Measurements from ENCODE around the gene KANSL1. TPM values are rescaled to one million over a fixed set of nuclear protein-coding genes. Genes with fewer than 3 reads are reported as not detected.
"Not testable (repeated sequence)": the region's sequence is repeated elsewhere in the genome, so short reads cannot be mapped to it uniquely, and the experiment has no call there.

The KANSL1 gene
- total RNA-seq, 2 donors from 2014 or later: 86.5 to 102 TPM

- Histone ChIP-seq H3K4me1 (ENCODE audit: control insufficient read depth in 1 of 2, low read depth in 2 of 2) (peaks cover 38 to 51% of the 10 kb centered on the region in 2 donors), H3K36me3 (no peaks in the 10 kb centered on the region), H3K4me3 (peak overlapping the region; percentile 93), H3K9me3 (no peaks in the 10 kb centered on the region), H3K27ac (peak overlapping the region; percentile 96 to 97), H3K27me3 (replicated peaks; ENCODE audit: insufficient read depth) (no peaks in the 10 kb centered on the region)
- no peak for TF ChIP-seq CTCF (IDR thresholded peaks at IDR 0.05)
- no peak for ATAC-seq (ENCODE audit: insufficient number of reproducible peaks, low FRiP score, low read depth)
- DNase-seq (ENCODE audit: low spot score): no peak
These were observed 1.1 kb downstream of the KANSL1 start for GRCh38 chr17:46192189-46192438.

GRCh38 chr17:46191322-46192188, 1.7 kb downstream of the KANSL1 start:
- no peak for TF ChIP-seq CTCF (IDR thresholded peaks at IDR 0.05)
- ATAC-seq (ENCODE audit: insufficient number of reproducible peaks, low FRiP score, low read depth) (no peak), DNase-seq (ENCODE audit: low spot score) (no peak)
- Histone ChIP-seq H3K9me3 (no peaks in the 10 kb centered on the region), H3K4me3 (peak overlapping the region; percentile 93), H3K4me1 (ENCODE audit: control insufficient read depth in 1 of 2, low read depth in 2 of 2) (peaks cover 43 to 53% of the 10 kb centered on the region in 2 donors), H3K27me3 (replicated peaks; ENCODE audit: insufficient read depth) (no peaks in the 10 kb centered on the region), H3K36me3 (no peaks in the 10 kb centered on the region), H3K27ac (peak overlapping the region; percentile 96 to 97)

- Histone ChIP-seq H3K27me3 (replicated peaks; ENCODE audit: insufficient read depth) (no peaks in the 10 kb centered on the region), H3K27ac (peak overlapping the region in 1 of 2 donors; percentile 97), H3K36me3 (no peaks in the 10 kb centered on the region), H3K9me3 (no peaks in the 10 kb centered on the region), H3K4me3 (peak overlapping the region; percentile 93), H3K4me1 (ENCODE audit: control insufficient read depth in 1 of 2, low read depth in 2 of 2) (peaks cover 45 to 61% of the 10 kb centered on the region in 2 donors)
- DNase-seq (ENCODE audit: low spot score) (no peak), ATAC-seq (ENCODE audit: insufficient number of reproducible peaks, low FRiP score, low read depth) (no peak)
- no peak for TF ChIP-seq CTCF (IDR thresholded peaks at IDR 0.05)
These were observed 2.5 kb downstream of the KANSL1 start for GRCh38 chr17:46190763-46191162.

GRCh38 chr17:46186827-46187235, 6.4 kb downstream of the KANSL1 start:
- not testable (repeated sequence) for H3K9me3 ChIP-seq; H3K27ac ChIP-seq; H3K27me3 ChIP-seq (replicated peaks; ENCODE audit: insufficient read depth); H3K36me3 ChIP-seq; H3K4me3 ChIP-seq; ATAC-seq (ENCODE audit: insufficient number of reproducible peaks, low FRiP score, low read depth); DNase-seq (ENCODE audit: low spot score)
- H3K4me1 ChIP-seq (ENCODE audit: control insufficient read depth in 1 of 2, low read depth in 2 of 2): peaks cover 63 to 83% of the 10 kb centered on the region in 2 donors

GRCh38 chr17:46184696-46185095, 8.5 kb downstream of the KANSL1 start:
- H3K9me3 ChIP-seq: no peaks in the 10 kb centered on the region
- DNase-seq (ENCODE audit: low spot score) (no peak), ATAC-seq (ENCODE audit: insufficient number of reproducible peaks, low FRiP score, low read depth) (no peak)
- H3K36me3 ChIP-seq: no peaks in the 10 kb centered on the region
- TF ChIP-seq CTCF (IDR thresholded peaks at IDR 0.05): no peak
- no peak overlapping the region for H3K4me3 ChIP-seq
- H3K27me3 ChIP-seq (replicated peaks; ENCODE audit: insufficient read depth): no peaks in the 10 kb centered on the region
- peaks cover 55 to 88% of the 10 kb centered on the region in 2 donors for H3K4me1 ChIP-seq (ENCODE audit: control insufficient read depth in 1 of 2, low read depth in 2 of 2)
- no peak overlapping the region for H3K27ac ChIP-seq

- DNase-seq (ENCODE audit: low spot score); H3K9me3 ChIP-seq; ATAC-seq (ENCODE audit: insufficient number of reproducible peaks, low FRiP score, low read depth); H3K4me3 ChIP-seq; H3K27me3 ChIP-seq (replicated peaks; ENCODE audit: insufficient read depth); H3K36me3 ChIP-seq; H3K27ac ChIP-seq: not testable (repeated sequence)
- H3K4me1 ChIP-seq (ENCODE audit: control insufficient read depth in 1 of 2, low read depth in 2 of 2): peaks cover 51 to 88% of the 10 kb centered on the region in 2 donors
These were observed 9.8 kb downstream of the KANSL1 start for GRCh38 chr17:46183383-46183782.

All from thoracic aorta (tissue), 2 donors.